ENCODE measurements around the gene APOL3.
"Not testable (repeated sequence)": the region's sequence is repeated elsewhere in the genome, so short reads cannot be mapped to it uniquely, and the experiment has no call there.

The APOL3 gene

GRCh38 chr22:36154423-36154945 is 6.1 kb downstream of the APOL3 start:
- Histone ChIP-seq H3K27me3 (ENCODE audit: control insufficient read depth, insufficient read depth, low read length) (no peaks in the 10 kb centered on the region), H3K4me3 (ENCODE audit: low read depth, low read length) (no peak overlapping the region), H3K36me3 (ENCODE audit: control insufficient read depth, insufficient read depth, low read length) (no peaks in the 10 kb centered on the region), H3K4me1 (ENCODE audit: control insufficient read depth, insufficient read depth, low read length) (peaks cover 2% of the 10 kb centered on the region), H3K9ac (ENCODE audit: low read depth, low read length) (no peak overlapping the region), H3K9me3 (ENCODE audit: control insufficient read depth, insufficient read depth, low read length) (no peaks in the 10 kb centered on the region)

- H3K9ac ChIP-seq (ENCODE audit: low read depth, low read length) = no peak overlapping the region
- peaks cover 2% of the 10 kb centered on the region for H3K4me1 ChIP-seq (ENCODE audit: control insufficient read depth, insufficient read depth, low read length)
- no peak overlapping the region for H3K4me3 ChIP-seq (ENCODE audit: low read depth, low read length)
These were observed 6.8 kb downstream of the APOL3 start for GRCh38 chr22:36153501-36154422.

GRCh38 chr22:36152821-36153220 is 7.7 kb downstream of the APOL3 start:
- H3K36me3 ChIP-seq (ENCODE audit: control insufficient read depth, insufficient read depth, low read length); H3K9ac ChIP-seq (ENCODE audit: low read depth, low read length); H3K27me3 ChIP-seq (ENCODE audit: control insufficient read depth, insufficient read depth, low read length); H3K9me3 ChIP-seq (ENCODE audit: control insufficient read depth, insufficient read depth, low read length); H3K4me1 ChIP-seq (ENCODE audit: control insufficient read depth, insufficient read depth, low read length); H3K4me3 ChIP-seq (ENCODE audit: low read depth, low read length): not testable (repeated sequence)

More at GRCh38 chr22:36153501-36154422, 6.8 kb downstream of the APOL3 start:
- no peaks in the 10 kb centered on the region for H3K9me3 ChIP-seq (ENCODE audit: control insufficient read depth, insufficient read depth, low read length)
- no peaks in the 10 kb centered on the region for H3K36me3 ChIP-seq (ENCODE audit: control insufficient read depth, insufficient read depth, low read length)
- H3K27me3 ChIP-seq (ENCODE audit: control insufficient read depth, insufficient read depth, low read length) = no peaks in the 10 kb centered on the region

- H3K9me3 ChIP-seq (ENCODE audit: control insufficient read depth, insufficient read depth, low read length) = no peaks in the 10 kb centered on the region
- no peak overlapping the region for H3K4me3 ChIP-seq (ENCODE audit: low read depth, low read length)
- H3K27me3 ChIP-seq (ENCODE audit: control insufficient read depth, insufficient read depth, low read length) = no peaks in the 10 kb centered on the region
- peaks cover 2% of the 10 kb centered on the region for H3K4me1 ChIP-seq (ENCODE audit: control insufficient read depth, insufficient read depth, low read length)
- no peaks in the 10 kb centered on the region for H3K36me3 ChIP-seq (ENCODE audit: control insufficient read depth, insufficient read depth, low read length)
- H3K9ac ChIP-seq (ENCODE audit: low read depth, low read length) = no peak overlapping the region
These were observed 8.5 kb downstream of the APOL3 start for GRCh38 chr22:36152088-36152487.

- Histone ChIP-seq H3K9me3 (ENCODE audit: control insufficient read depth, insufficient read depth, low read length) (no peaks in the 10 kb centered on the region), H3K9ac (ENCODE audit: low read depth, low read length) (no peak overlapping the region), H3K36me3 (ENCODE audit: control insufficient read depth, insufficient read depth, low read length) (no peaks in the 10 kb centered on the region), H3K4me3 (ENCODE audit: low read depth, low read length) (no peak overlapping the region), H3K4me1 (ENCODE audit: control insufficient read depth, insufficient read depth, low read length) (no peaks in the 10 kb centered on the region), H3K27me3 (ENCODE audit: control insufficient read depth, insufficient read depth, low read length) (no peaks in the 10 kb centered on the region)
These were observed 9.5 kb downstream of the APOL3 start for GRCh38 chr22:36151006-36151595.

GRCh38 chr22:36149441-36149840 is 11.1 kb downstream of the APOL3 start:
- Histone ChIP-seq H3K9ac (ENCODE audit: low read depth, low read length) (no peak overlapping the region), H3K27me3 (ENCODE audit: control insufficient read depth, insufficient read depth, low read length) (no peaks in the 10 kb centered on the region), H3K4me3 (ENCODE audit: low read depth, low read length) (no peak overlapping the region), H3K36me3 (ENCODE audit: control insufficient read depth, insufficient read depth, low read length) (no peaks in the 10 kb centered on the region), H3K9me3 (ENCODE audit: control insufficient read depth, insufficient read depth, low read length) (no peaks in the 10 kb centered on the region), H3K4me1 (ENCODE audit: control insufficient read depth, insufficient read depth, low read length) (peaks cover 5% of the 10 kb centered on the region)

GRCh38 chr22:36148411-36148810 is 12.1 kb downstream of the APOL3 start:
- H3K9ac ChIP-seq (ENCODE audit: low read depth, low read length) = no peak overlapping the region
- peaks cover 5% of the 10 kb centered on the region for H3K4me1 ChIP-seq (ENCODE audit: control insufficient read depth, insufficient read depth, low read length)
- no peaks in the 10 kb centered on the region for H3K27me3 ChIP-seq (ENCODE audit: control insufficient read depth, insufficient read depth, low read length)
- H3K36me3 ChIP-seq (ENCODE audit: control insufficient read depth, insufficient read depth, low read length) = no peaks in the 10 kb centered on the region
- H3K4me3 ChIP-seq (ENCODE audit: low read depth, low read length) = no peak overlapping the region
- H3K9me3 ChIP-seq (ENCODE audit: control insufficient read depth, insufficient read depth, low read length) = no peaks in the 10 kb centered on the region

- Histone ChIP-seq H3K27me3 (ENCODE audit: control insufficient read depth, insufficient read depth, low read length) (no peaks in the 10 kb centered on the region), H3K9me3 (ENCODE audit: control insufficient read depth, insufficient read depth, low read length) (no peaks in the 10 kb centered on the region), H3K4me1 (ENCODE audit: control insufficient read depth, insufficient read depth, low read length) (peaks cover 5% of the 10 kb centered on the region), H3K36me3 (ENCODE audit: control insufficient read depth, insufficient read depth, low read length) (no peaks in the 10 kb centered on the region), H3K4me3 (ENCODE audit: low read depth, low read length) (no peak overlapping the region), H3K9ac (ENCODE audit: low read depth, low read length) (no peak overlapping the region)
These were observed 13.3 kb downstream of the APOL3 start for GRCh38 chr22:36147196-36147791.

- H3K4me3 ChIP-seq (ENCODE audit: low read depth, low read length) = no peak overlapping the region
These were observed 14.7 kb downstream of the APOL3 start for GRCh38 chr22:36145881-36146280.

GRCh38 chr22:36144886-36145541 is 15.5 kb downstream of the APOL3 start:
- Histone ChIP-seq H3K27me3 (ENCODE audit: control insufficient read depth, insufficient read depth, low read length) (no peaks in the 10 kb centered on the region), H3K36me3 (ENCODE audit: control insufficient read depth, insufficient read depth, low read length) (no peaks in the 10 kb centered on the region), H3K4me3 (ENCODE audit: low read depth, low read length) (peak overlapping the region; percentile 24), H3K9ac (ENCODE audit: low read depth, low read length) (peak overlapping the region; percentile 14), H3K4me1 (ENCODE audit: control insufficient read depth, insufficient read depth, low read length) (peaks cover 9% of the 10 kb centered on the region), H3K9me3 (ENCODE audit: control insufficient read depth, insufficient read depth, low read length) (no peaks in the 10 kb centered on the region)

More at GRCh38 chr22:36145881-36146280, 14.7 kb downstream of the APOL3 start:
- peak overlapping the region; percentile 14 for H3K9ac ChIP-seq (ENCODE audit: low read depth, low read length)
- H3K9me3 ChIP-seq (ENCODE audit: control insufficient read depth, insufficient read depth, low read length) = no peaks in the 10 kb centered on the region
- peaks cover 9% of the 10 kb centered on the region for H3K4me1 ChIP-seq (ENCODE audit: control insufficient read depth, insufficient read depth, low read length)
- H3K36me3 ChIP-seq (ENCODE audit: control insufficient read depth, insufficient read depth, low read length) = no peaks in the 10 kb centered on the region
- no peaks in the 10 kb centered on the region for H3K27me3 ChIP-seq (ENCODE audit: control insufficient read depth, insufficient read depth, low read length)

GRCh38 chr22:36143956-36144355 is 16.6 kb downstream of the APOL3 start:
- Histone ChIP-seq H3K4me3 (ENCODE audit: low read depth, low read length) (no peak overlapping the region), H3K36me3 (ENCODE audit: control insufficient read depth, insufficient read depth, low read length) (no peaks in the 10 kb centered on the region), H3K9me3 (ENCODE audit: control insufficient read depth, insufficient read depth, low read length) (no peaks in the 10 kb centered on the region), H3K27me3 (ENCODE audit: control insufficient read depth, insufficient read depth, low read length) (no peaks in the 10 kb centered on the region), H3K9ac (ENCODE audit: low read depth, low read length) (no peak overlapping the region), H3K4me1 (ENCODE audit: control insufficient read depth, insufficient read depth, low read length) (peaks cover 9% of the 10 kb centered on the region)
